RPMI7951 (cell line): Measurements from ENCODE around the gene PLXNA4. TPM values are rescaled to one million over a fixed set of nuclear protein-coding genes. Genes with fewer than 3 reads are reported as not detected.

Experiments used
- DNase-seq: peaks from one replicate; pipeline ENCODE4 v3.0.0-alpha.2; 2012; ENCODE audit warnings: low read depth
- total RNA-seq: library from RNA; depleted of rRNA; stranded (reverse); fragments of >200 nt; shearing (Covaris generic); gene quantifications from 2 replicates; pipeline ENCODE4 v1.2.3, GENCODE V29; 2014

PLXNA4 gene
- total RNA-seq, 1 experiment from 2014 or later: 1.4 TPM

DNA sequence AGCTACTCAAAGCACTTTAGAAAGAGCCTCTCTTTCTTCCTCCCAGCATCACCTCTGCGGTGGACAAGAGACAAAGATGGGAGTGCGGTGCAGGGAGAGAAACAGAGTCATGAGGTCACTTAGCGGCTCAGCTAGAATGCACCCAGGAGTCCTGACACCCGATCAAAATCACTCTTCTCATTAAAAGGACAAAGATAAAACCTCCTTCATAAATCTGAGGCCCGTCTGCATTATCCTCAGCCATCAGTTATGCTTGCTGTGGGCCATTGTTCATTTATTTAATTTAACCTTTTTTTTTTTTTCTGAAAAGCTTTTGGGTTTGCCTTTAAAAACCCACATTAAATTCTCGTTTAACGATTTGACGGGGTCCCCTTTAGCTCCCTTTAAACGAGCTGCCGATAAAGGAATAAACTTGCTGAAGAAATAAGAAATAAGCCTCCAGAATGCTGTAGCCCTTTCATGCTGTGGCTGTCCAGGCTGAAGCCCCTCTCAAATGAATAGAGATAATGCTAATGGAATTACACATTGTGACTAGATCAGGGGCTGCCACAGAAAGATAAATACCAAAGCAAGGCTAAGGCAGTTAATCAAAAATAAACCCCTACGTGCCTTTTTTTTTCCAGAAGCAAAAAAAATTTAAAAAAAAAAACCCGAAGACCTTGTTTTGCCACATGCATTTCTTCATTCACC is 16.1 kb upstream of the PLXNA4 start:
- no peak for DNase-seq

DNA sequence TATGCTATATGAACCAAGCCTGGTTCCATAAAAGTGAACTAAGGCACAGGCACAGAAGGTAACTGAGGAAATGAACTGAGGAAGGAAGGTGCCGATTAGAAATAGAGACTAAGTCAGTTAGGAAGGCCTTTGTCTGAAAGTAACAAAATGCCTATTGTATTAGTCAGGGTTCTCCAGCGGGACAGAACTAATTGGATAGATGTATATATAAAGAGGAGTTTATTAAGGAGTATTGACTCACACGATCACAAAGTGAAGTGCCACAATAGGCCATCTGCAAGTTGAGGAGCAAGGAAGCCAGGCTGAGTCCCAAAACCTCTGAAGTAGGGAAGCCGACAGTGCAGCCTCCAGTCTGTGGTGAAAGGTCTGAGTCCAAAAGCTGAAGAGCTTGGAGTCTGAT is 13.9 kb upstream of the PLXNA4 start:
- peak; percentile 57 for DNase-seq

DNA sequence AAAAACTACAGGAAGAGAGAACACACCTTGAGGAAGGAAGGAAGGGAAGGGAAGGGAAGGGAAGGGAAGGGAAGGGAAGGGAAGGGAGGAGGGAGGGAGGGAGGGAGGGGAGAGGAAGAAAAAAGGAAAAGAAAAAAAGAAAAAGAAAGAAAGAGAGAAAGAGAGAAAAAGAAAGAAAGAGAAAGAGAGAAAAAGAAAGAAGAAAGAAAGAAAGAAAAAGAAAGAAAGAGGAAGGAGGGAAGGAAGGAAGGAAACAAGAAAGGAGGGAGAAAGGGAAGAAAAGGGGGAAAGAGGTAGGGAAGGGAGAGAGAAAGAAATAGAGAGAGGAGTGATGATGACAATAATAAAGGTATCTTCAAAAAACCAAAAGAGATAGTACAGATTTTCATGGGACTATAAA is 12.3 kb upstream of the PLXNA4 start:
- DNase-seq: no peak

DNA sequence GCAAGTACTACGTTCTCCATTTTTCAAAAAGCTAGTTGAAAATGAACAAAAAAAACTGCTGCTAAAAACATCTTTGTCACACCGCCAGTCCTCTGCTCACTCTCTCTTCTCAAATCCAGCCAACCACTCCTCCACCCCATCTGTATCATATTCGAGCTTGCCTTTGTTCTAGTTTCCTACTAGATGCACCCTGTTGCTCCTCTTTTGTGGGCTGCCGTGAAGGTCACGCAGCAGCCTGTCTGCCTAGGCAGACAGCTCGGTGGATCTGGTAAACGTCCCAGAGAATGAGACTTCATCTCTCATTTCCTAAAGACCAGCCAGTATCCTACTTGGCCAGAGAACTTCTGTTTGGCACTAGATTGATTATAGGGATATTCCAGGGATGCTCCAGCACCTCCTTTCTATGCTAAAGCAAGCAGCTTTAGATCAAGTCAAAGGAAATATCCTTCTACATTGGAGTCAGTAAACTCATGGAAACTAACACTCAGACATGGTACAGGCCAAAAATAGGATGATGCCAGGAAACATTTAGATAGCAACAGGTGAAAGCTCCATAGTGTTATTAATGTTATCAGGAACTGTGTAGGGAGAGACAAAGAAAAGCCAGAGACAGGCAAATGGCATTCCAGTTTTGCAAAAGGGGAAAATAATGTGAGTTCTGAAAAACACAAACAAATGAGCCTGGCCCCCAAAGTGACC is 8.7 kb upstream of the PLXNA4 start:
- no peak for DNase-seq

DNA sequence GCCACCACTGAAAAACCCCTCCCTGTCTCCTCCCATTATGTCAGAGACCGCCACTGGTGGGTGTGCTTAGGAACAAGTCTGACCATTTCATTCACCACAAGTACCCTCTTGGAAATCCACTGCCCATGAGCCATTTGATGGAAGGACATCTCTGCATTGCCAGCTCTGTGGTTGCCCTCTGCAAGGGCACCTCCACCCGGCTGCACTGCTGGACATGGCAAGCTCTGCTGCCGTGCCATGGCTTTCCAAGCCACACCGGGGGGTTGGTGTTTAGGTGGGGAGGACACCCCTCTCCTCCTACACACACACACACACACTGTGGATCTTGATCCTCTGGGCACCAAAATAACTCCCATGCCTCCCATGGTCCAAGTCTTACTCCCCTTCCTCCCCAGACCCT is 5.2 kb upstream of the PLXNA4 start:
- no peak for DNase-seq

DNA sequence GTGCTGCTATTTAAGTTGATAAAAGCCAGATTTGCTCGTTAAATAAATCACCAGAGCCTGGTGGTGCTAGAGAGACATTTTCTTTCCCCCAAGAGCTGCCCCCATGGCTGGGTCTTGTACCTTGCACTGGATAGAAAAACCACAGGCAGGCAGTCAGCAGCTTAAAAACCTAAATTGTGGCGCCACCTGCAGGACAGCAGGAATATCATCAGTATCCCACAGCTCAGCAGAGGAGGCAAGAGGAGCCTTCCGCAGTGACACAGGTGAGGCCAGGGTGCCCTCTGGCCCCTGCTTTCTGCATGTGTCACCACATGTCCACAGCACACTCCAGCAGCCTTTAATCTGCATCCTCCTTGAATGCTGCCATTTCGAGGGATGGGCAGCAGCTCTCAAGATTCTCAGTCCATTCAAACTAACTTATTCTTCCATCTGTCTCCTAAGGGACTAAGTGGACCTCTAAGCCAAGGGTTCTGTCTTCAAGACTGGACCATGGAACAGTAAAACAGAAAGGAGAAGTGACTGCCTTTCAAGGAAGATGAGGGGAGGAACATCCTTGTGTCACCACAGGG is 4.5 kb upstream of the PLXNA4 start:
- peak; percentile 68 for DNase-seq

DNA sequence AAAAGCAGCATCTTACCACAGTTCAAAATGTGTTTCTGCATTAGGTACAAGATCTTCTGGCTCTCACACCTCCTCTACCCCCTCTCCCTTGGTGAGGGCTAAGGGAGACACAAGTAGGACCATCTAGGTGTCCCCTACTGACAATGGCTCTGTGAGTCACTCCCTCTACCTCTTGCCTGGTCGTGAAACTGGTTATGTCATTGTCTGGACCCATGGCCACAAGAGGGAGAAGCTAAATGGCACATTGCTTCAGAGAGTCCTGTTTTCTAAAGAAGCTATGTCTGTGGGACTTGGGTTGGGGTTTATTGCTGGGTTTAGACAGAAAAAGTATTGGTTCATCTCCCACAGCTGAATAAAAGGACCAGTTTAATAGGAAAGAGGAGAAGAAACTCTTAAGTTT is 4.0 kb upstream of the PLXNA4 start:
- no peak for DNase-seq

DNA sequence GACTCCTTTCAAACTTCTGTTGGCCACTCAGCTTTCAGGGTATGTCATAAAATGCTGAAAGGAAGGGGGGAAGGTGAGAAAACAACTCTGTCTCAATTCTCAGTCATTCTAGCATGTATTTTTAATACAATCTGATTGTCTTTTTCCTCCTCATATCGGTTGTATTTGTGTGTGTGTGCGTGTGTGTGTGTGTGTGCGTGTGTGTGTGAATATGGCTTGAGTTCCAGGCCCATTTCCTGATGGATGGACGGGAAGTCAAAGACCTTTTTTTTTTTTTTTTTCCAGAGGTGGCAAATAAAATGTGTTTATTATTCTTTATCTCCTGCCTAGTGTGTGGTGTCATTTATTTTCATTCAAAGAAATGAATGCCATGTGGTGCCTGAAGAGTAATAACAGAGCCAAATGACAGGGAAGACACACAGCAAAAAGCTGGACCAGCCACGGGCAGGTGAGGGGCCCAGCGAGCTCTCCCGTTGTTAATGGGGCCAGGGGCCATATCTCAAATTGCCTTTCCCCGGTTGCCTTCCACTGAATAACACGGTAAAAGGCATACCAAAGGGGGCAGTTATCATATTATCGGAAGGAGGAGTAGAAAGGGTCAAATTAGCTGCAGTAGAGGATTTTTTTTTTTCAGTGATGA is 3.1 kb upstream of the PLXNA4 start:
- DNase-seq: no peak

DNA sequence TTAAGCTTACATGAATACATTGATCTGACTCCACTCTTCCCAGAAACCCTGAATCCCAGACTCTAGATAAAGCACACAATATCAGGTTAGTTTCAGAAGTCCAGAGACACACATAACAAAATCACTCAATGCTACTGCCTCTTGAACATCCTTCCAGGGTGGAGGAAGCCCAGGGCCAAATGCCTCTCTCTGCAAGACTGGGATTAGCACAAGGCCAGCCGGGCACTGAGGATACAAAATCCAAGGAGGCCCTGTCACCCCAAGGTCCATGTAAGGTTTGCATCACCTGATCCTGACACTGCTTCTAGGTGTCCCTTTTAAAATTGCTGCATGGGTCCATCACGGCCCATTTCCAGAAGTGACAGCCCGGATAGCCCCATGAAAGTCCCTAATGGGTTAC is 2.6 kb upstream of the PLXNA4 start:
- no peak for DNase-seq

DNA sequence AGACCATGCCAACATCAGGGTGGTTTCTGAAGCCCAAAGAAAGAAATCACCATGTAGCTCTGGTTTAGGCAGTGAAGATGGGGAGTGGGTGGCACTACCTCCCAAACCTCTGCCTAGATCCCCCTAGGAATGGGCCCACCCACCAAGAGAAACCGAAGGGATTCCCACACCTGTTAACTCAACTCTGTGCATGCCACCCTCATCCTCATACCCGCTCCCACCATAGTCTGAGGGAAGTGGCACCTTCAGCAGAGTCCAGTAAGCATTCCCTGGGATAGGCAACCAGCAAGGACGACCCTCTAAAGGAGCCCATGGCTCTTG is 1.7 kb upstream of the PLXNA4 start:
- DNase-seq: no peak

DNA sequence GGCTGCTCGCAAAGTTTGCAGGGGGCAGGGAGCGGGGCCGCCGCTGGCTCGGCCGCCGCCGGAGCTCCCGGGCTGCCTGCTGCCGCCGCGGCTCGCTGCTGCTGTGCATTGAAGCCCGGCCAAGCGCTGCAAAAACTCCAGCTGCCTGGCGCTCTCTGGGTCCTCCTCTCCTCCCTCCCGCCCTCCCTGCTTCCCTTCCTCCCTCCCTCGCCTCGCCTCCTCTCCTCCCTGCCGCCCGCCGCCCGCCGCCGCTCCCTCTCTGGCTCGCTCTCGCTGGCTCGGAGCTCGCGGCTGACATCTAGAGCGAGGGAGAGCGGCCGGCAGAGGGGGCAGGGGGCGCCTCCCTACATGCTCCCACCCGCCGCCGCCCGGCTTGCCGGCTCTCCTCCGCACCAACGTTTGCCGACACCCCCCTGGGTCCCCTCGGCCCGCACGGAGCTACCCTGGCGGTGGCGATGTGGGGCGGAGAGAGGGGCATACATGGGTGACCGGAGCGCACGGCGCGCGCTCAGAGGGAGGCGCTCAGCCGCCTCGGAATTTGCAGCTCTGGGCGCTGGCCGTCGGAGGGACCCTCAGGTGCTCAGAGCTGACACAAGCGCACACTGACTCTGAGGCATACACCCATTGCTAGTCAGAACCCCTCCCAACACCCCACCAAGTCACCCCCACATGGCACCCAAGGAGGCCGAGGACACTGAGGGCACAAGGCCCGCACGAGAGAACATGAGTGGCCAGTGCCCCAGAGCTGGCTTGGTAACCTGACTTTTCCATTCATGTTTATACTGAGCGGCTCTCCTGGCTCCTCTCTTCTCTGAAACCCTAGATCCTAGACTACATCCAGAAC is 1.2 kb upstream of the PLXNA4 start:
- peak; percentile 71 for DNase-seq

DNA sequence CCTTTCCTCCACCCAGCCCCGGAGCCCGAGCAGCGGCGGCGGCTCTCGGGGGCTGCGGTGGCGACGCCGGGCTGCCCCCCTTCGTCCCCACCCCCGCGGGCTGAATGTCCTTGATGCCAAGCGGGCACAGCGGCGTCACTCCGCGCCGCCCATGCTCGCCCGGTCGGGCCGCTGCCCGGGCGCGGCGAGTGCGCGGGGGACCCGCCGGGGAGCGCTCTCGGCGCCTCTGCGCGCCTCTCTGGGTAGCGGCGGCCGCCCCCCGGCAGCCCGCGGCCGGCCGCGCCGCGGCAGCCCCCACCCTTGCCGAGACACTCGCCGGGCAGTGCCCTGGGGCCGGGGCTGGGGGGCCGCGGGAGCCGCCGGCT is 433 bp upstream of the PLXNA4 start:
- no peak for DNase-seq

DNA sequence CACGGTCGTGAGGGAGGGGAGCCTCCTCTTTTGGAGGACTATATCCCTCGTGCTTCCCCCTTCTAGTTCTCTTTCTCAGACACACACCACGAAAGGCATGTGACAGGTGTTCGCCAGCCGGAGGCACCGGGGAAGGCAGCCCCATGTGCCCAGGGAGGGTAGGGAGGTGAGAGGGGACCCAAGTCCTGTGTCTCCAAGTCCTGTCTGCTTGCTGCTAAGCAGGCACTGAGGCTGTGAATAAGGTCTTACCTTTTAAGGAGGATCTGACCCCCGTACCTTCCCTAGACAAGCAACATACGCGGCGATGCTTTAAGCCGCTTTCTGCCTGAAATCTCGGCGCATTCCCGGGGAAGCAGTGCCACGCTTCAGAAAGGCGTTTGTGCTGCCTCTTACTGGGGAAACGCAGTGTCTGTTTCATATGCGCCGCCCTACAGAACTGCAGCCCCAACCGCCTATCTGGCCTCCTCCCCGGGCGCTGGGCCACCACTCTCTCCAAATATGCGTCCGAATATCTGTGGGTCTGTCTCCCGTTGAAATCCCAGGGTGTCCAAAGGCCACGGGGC is 770 bp downstream of the PLXNA4 start:
- peak; percentile 61 for DNase-seq

DNA sequence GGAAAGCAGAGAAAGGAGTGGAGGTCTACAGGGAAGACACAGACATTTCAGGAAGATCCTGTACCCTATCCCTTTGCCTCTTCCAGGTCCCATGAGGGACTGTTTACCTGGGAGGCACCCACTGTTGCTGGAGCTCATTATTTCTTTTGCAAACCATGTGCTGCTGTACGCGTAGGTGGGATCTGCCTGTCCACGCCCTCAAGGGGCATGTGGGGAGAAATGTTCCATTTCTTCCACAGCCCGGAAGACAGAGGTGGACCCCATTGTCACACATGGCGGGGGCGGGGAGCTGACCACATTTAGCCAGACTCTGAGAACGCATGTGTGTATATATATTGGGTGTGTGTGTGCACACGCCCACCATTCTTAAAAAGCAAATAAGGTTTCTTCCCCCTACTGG is 2.0 kb downstream of the PLXNA4 start:
- DNase-seq: no peak

DNA sequence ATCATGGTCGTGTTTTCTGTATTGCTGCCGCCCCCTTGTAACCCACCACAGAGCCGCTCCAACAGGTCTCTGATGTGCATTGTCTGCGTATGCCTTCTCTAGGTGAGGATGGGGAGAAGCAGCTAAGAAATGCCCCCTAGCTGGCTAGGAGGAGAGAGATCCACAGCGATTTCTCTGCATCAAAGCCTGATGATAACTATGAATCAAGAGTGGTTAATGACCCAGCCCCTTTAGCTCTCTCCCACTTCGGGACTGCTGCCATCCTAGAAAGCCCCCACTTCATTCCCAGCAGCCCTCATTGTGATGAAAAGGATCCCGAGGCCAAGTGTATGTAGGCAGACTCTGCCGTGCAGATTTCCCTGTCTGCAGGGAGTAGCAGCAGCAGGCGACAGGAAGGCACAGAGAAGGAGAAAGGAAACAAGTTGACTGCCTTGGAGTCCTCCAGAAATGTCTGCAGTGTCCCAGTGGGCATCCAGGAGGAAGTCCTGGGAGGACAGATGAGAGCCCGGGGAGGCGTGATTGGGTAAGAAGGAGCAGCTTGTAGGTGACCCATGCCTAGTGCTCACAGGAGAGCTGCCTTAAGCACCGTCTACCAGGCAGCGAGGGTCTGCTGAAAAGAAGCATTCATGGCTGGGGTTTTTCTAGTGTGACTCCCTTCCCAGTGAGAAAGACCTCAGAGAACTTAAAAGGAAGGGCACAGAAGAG is 2.9 kb downstream of the PLXNA4 start:
- DNase-seq: no peak

DNA sequence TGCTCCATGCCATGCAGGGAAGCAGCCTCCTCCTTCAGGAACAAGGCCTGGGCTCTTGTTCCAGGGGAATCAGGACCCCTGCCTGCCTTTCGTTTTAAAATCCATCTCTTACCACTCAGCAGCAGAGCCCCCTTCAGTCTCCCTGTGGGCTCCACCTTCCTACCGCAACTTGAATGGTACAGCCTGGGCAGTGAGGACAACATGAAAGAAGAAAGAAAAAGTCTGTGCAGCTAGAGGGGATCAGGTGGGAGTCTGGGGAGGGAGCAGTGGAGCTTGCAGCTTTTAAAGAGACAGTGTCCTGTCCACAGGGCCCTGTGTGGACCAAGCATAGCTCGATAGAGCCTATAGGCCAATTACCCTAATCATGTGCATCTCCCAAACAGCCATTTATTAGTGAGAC is 3.7 kb downstream of the PLXNA4 start:
- no peak for DNase-seq

DNA sequence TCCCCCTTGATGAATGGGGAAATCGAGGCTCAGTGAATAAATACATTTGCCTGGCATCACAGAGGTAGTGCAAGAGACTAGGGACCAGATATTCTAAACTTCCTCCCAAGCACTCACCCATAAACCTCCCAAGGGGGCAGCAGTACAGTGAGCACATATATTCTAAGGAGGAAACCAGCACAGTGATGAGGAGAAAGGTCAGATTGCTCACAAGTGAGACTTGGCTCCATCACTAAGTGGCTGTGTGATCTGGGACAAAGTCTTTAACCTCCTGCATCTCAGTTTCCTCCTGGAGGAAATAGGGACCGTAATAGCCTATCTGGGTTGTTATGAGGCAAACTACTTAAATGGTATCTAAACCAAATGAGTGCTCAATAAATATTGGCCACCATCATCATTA is 4.3 kb downstream of the PLXNA4 start:
- DNase-seq: no peak

DNA sequence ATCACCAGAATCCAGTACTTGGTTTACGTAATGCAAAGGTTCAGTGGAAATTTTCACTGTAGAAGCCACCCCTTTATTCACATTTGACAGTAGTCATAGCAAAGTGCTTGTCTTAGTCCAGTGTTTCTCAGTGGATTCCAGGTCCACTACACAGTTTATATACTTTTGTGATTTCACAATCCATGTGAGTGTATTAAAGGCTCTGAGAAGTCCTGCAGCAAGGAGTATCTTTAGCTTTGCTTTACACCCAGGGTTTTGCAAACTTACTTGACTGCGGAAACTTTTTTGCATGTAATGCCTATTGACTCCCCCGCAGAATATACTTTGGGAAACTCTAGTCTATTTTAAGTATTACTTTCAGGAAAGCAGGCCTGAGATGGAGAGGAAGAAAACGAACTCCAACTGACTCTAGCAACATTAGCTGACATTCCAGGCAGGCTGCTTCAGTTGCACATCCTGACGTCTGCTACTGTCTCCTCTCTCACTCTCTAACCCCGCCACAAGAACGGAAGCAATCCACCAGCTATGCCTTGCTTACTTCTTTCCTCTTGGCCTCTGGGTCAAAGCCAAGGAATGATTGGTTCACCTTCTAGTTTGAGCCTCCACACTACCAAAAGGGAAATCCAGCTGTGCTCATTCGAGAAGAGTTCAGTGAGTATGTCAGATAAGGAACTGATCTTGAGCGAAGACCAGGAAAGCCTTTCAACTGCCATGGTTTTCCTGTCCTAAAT is 6.2 kb downstream of the PLXNA4 start:
- DNase-seq: peak; percentile 59

DNA sequence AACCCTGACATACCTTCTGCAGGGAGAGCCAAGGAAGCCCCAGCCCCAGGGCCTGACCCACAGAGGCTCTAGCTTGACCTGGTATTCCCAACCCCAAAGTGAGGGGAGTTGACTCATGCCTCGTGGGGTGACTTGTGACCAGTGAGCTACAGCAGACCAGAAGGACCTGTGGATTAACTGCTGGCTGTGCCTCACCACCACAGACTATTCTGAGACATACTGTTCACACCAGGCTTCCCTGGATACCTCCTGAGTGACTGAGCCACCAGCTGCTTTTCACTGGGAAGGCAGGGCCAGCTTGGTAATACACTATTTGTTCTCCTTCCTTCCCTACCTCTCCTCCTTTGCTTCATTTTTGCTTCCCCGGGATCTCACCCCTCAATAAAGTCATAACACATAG is 7.3 kb downstream of the PLXNA4 start:
- no peak for DNase-seq

DNA sequence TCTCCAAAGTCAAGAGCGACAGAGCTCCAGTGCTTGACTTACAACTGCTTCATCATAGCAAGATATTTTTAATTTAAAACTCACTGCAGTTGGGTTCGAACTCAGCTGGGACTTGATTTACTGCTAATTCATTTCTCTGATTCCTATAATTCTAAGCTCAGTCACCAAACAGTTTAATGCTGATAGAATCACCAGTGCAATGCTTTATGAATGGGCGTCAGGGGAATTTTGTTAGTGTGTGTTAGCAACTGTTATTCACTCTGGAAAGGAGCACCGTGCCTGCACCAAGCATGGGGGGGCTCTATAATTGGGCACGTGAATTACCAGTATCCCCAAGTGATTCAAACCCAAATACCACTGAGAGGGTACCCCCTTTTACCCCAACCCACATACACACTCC is 10.4 kb downstream of the PLXNA4 start:
- DNase-seq: no peak

DNA sequence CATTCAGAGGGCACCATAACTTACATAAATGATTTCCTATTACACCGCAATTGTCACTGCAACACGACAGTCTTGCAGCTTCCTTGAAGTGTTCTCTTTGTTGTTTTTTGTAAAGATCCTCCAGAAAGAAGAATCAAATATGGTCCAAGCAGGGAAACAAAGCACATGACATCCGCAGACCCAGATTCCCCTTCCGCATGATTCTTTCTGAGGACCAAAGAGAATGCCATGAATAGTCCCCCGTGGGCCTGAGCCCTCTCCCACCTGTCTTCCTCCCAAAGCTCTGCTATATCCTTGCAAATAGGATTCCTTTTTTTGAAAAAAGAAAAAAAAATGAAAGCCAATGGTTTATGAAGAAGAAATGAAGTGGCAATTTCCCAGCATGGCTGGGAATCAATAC is 10.8 kb downstream of the PLXNA4 start:
- no peak for DNase-seq
